Measurements from ENCODE around the gene TOX2.
"Not testable (repeated sequence)": the region's sequence is repeated elsewhere in the genome, so short reads cannot be mapped to it uniquely, and the experiment has no call there.

Gene TOX2

DNA sequence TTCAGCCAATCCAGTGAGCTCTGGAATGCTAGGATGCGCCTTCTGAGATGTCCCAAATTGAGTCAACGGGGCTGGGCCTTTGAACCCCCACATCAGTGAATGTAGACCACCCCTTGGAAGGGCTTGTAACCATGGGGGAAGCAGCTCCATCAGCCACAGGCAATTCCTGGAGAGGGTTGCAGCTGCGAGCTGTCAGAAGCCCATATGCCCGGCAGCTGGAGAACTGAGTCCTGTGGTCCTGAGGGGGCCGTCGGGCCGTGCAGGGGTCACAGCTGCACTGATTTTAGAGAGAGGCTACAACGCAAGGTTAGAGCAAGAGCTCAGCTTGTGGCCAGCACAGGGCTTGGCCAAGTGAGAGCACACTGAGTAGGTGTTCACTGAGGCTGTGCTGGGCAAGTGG lies 121.3 kb downstream of the TOX2 start:
- DNase-seq = no peak

DNA sequence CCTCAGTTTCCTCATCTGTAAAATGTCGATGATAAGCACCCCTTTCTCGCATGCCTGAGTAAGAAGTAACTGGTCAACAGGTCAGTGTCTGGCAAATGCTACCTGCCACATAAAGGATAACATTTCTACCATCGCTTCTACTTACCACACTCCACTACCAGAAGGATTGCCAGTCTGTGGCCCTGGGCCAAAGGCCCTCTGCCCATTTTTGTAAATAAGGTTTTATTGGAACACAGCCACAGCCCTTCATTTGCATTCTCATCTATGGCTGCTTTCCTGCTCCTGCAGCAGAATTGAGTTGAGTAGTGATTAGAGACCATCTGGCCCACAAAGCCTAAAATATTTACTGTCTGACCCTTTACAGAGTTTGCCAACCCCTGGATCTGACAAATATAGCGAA lies 121.8 kb downstream of the TOX2 start:
- no peak for DNase-seq

DNA sequence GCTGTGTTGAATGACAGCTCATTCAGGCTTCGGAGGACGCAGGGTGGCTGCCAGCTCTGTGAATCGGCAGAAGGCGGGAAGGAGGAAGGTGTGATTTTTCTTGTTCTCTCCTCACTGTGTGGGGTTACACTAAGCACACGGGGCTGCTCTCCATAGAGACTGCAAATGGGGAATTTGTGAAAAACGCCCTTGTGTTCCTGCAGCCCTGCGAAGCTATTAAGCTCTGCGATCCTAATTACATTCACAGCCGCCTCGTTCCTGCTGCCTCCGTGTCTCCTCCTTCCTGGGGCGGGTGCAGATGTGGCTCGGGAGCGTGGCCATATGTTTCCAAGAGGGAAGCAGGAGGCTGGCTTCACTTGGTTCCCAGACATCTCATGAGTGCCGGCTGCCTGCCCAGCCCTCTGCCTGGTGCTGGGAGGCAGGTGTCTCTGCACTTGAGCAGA lies 124.0 kb downstream of the TOX2 start:
- no peak for DNase-seq

DNA sequence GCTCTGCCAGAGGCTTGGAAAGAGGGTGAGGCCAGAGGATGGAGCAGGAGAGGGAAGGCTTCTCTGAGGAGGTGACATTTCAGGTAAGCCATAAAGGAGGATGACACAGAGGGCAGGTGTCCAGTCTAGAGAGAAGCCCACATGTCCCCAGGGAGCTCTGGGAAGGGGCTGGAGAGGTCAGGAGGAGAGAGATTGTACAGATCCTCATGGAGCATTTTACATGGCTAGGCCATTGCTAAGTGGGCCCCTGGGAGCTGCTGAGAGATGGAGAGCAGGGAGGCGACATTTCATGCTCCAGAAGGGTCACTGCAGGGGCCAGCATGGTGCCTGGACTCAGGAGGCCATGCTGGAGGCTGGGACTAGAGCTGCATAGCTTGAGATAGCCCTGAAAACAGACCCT lies 124.5 kb downstream of the TOX2 start:
- no peak for DNase-seq

DNA sequence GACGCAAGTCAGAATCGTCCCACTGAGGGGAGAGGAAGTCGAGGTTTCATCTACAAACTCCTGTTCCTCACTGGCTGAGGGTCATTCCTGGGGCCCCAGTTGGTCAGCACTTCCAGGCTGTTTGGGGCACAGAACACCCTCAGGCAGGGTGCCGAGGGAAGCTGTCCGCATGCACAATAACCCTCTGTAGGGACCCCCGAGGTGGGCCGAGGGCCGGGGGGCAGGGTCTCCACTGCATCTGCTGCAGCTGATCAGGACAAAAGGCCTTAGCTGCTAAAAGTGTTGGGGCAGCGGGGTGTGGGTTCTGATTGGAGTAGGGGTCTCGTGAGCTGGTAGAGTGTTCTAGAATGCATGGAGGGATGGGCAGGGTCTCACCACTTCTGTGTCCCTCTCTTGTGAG lies 125.1 kb downstream of the TOX2 start:
- no peak for DNase-seq

DNA sequence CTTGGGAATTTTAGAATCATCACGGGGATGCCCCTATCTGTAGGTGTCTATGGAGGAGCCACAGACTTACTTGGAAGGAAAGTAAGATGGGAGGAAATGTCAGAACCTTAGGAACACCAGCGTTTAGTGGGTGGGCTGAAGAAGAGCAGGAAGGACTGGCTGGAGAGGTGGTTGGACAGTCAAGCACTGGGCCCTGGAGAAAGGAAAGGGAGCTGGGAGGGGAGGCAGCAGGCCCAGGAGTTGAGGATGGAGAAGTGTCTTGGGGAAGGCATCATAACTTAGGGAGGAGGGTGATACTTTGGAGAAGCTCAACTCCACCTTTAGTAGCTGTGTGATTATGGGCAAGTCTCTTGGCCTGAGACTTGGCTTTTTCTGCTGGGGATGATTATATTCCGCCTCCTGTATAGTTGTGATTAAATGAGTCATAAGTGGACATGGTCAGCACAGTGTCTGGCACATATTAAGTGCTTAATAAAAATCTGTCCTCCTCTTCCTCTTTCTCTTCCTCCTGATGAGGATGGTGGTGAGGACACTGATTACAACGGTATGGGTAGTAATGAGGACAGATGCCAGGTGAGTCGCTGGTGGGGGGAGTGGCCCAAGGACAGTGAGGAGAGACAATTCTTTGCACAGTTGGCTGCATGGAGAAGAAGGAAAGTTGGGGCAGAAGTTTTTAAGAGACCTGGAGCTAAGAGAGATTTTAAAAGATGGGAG lies 125.7 kb downstream of the TOX2 start:
- DNase-seq = no peak

DNA sequence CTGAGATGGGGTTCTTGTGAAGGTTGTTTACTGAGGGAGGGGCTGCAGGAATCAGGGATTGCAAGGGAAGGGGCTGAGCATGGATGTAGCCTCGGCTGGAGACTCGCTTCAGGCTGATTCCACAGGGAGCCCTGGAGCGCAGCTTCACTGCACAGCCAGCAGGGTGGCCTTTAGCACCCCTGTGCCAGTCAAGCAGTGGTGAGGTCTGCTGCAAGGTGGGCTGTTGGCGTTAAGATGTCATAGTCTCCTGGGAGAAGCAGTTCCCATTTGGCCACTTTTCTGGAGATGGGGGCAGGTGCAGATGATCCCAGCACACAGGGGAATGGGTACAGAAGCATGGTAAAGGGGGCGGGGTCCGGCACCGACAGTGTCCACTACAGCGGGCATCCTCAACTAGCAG lies 126.3 kb downstream of the TOX2 start:
- no peak for DNase-seq

DNA sequence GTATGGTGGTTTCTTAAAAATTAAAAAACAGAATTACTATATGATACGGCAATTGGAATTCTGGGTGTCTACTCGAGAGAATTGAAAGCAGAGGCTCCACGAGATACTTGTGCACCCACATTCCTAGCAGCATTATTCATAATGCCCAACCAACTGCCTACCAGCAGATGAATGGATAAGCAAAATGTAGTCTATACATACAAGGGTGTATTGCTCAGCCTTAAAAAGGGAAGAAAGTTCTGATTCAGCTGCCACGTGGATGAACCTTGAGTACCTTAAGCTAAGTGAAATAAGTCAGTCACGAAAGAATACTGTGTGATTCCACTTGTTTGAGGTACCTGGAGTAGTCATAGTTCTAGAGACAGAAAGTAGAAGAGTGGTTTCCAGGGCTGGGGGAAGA lies 130.1 kb downstream of the TOX2 start:
- not testable (repeated sequence) for DNase-seq

DNA sequence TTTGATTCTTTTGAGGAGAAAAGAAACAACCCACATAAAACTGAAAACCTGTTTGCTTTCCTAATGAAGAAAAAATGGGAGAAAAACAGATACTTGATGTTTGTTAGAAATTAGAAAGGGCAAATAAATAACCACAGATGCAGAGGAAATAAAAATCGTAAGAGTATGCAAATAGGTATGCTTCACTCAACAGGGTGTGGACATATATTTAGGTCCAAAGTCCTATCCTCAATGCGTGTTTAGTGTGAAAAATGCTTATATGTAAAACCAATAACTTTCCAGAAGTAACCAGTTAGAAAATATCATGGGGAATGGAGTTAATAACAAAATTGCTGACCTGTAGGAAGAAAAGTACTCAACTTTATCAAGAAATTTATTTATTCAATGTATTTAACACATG lies 135.7 kb downstream of the TOX2 start:
- DNase-seq = no peak

DNA sequence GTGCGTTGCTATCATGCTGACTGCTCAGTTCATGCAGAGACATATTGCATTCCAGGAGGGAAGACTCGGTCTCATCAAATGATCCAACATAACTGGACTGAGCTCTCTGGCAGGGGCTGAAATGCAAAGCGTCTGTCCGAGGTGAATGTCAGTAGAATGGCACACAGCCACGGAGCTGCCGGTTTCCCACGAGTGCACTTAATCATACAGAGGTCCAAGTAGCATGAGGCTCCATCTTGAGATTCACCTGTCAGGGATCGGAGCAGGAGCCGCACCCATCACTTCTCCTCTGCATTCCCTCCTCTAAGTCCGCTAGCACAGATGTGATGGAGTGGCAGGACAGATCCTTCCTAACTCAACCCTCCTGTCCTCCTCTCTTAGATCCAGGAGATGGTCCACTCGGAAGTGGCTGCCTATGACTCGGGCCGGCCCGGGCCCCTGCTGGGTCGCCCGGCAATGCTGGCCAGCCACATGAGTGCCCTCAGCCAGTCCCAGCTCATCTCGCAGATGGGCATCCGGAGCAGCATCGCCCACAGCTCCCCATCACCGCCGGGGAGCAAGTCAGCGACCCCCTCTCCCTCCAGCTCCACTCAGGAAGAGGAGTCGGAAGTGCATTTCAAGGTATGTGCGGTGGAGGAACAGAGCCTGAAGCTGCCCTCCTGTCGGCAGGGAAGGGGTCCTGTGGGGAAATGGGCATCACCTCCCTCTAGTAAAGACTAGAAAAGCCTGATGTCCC lies 136.4 kb downstream of the TOX2 start:
- DNase-seq = no peak

DNA sequence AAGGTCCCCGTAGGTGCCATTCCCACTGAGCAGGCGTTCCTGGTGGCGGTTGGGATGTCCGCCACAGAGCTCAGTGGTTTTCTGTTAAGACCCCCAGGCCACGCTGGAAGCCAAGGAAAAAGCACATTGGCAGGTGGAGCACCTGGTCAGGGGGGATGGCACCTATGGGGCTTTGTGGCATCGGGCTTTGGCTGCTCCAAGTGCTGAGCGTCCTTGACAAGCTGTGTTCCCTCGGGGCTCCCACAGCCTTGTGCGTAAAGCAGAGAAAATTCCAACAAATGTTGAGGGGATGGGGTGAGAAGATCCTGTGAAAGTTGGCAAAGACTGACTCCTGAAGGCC lies 137.0 kb downstream of the TOX2 start:
- DNase-seq = no peak

DNA sequence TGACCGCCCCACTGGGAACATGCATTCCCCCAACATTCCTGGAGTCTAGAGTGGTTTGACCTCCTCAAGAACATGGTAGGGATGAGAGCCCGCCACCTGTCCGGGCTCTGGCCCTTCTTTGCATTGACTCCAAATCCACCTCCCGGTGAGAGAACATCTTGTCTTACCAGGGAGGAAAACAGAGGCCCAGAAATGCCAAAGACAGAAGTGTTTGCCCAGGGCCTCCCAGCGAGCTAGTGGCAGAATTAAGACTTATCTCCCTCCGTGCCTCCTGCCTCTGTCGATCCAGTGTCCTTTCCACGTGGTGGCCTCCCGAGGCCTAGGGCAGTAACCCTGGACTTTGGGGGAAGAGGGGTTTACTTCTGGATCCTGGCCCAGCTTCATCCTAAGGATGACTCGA lies 137.5 kb downstream of the TOX2 start:
- no peak for DNase-seq

DNA sequence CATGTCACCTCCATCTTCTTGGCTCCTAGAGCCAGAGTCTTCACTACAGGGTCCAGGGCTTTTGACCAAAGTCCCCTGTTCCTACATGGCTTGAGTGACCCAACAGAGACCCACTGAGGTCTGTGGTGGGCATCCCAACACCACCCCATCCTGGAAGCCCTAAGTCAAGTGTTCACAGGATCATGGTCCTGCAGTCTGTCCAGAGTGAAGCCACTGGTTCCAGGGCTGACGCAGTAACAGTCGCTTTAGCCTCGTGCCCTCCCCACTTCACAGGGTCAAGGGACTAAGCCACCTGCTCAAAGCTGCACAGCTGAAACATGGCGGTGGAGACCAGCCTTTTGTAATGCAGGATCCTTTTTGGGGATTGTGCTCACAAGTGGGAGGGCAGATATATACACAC lies 138.4 kb downstream of the TOX2 start:
- no peak for DNase-seq

DNA sequence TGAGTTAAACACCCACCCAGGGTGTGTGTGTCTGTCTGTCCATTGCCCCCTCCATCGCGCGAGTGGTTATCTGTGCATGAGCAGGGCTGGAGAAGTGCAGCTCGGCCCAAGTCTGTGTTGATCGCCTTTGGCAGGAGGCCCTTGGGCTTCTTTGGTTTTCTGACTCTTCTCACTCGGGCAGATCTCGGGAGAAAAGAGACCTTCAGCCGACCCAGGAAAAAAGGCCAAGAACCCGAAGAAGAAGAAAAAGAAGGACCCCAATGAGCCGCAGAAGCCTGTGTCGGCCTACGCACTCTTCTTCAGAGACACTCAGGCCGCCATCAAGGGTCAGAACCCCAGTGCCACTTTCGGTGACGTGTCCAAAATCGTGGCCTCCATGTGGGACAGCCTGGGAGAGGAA lies 139.5 kb downstream of the TOX2 start:
- no peak for DNase-seq

DNA sequence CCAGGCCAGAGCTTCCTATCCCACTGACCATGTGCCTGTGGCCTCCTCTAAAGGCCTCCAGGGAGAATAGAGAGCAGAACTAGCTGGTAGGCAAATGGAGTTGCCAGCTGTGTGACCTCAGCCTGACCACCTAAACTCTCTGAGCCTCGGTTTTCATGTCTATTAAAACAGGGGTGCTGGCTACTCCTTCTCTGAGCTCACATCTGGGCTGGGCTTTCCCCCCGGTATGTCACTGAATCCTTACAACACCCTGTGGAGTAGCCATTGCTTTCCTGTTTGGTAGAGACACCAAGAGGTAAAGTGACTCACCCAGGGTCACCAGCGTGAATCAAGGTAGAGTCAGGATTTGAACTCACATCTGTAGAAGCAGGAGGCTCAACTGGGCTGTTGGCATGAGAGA lies 140.2 kb downstream of the TOX2 start:
- no peak for DNase-seq

DNA sequence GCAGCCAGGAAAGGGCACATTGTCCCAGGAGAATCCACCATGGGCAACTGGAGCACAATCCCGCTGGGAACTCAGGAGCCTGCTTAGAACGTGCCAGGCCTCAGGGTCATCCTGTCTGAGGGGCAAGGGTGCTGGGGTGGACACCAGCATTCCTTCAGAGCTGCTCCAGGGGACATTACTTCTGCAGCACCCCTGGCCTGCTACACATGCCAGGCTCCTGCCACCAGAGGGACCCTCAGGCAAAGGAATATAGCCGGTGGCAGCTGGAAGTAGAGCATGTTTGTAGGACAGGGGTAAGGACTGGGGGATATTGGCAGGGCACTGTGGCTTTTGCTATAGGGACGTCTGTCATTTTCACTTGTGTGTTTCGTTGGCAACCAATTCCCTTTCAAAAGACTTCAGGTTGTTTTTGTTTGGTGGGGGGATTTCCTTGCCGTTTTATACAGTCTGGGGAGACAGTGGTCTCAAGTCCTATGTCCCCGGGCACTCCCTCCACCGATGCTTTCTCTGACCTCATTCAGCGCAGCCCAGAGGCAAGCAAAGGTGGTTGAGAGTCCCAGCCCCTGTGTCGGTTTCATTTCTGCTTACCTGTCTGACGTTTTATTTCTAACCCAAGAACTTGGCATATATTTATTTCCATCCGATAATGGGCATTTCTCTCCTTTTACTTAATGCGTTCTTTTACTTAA lies 141.5 kb downstream of the TOX2 start:
- no peak for DNase-seq

DNA sequence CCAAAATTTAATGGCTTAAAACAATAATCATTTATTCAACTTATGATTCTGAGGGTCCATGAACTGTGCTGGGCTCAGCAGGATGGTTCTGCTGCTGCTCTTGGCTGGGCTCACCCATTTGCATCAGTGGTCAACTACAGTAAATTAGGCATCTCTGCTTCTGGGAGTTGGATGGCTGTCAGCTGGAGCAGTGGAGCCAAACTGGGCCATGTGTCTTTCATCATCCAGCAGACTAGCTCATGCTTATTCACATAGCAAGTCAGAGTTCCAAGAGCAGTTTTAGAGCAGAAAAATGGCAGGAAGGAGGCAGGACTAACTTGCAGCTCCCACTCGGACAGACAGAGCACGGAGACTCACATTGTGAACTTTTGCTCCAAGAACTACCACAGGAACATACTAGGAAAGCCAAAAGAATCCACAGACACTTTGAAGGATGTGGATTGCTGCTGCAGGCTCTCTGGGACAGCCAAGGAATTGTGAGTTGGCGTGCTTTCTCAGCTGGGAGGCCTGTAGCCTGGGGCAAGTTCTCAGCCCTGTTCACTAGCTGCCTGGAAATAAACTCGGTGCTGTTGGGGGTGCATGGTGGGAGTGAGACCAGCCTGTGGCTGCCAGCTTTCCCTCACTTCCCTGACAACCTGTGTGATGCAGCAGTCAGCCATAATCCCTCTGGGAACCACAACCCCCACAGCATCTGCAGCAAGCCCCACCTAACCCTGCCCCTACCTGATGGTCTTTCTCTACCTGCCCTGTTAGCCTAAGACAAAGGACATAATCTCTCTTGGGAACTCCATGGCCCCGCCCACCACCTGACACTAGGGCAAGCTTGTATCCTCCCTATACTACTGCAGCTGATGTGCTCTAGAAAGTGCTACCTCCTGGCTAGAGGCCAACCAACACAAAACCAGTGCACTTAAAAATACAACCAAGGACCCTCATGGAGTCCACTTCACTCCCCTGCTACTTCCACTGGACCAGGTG lies 143.3 kb downstream of the TOX2 start:
- no peak for DNase-seq

DNA sequence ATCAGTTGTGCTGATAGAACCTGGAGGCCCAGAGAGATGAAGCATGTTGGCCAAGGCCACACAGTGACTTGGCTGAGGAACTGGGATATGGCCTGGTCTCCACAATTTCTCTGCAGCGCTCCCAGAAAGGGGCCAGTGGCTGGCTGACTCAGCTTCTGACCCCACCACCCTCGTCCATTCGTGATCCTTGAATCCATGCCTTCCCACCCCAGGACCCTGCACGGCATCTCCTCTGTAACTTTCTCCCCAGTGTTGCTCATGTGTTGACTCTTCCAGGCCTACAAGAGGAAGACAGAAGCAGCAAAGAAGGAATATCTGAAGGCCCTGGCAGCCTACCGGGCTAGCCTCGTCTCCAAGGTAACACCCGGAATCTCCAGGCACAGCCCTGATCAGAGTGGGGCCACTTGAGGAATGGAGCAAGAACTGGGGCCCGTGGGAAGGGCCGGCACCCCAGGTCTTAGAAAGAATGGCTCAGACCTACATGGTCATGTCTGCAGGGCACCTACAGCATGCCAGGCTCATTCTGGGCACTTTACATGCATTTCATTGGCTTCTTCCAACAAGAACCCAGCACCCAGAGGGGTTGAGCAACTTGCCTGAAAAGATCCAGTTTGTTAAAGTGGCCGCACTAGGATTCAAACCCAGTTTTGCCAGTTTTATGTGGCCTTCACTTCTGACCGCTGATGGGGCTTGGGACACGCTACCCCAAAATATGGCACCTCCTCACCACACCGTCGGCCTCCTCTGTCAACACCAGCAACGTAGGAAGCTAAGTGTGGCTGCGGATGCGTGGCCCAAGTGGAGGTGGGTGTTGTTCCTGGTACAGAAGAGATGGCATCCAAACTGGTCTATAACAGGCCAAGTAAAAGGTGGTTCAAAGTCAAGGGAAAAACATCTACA lies 150.1 kb downstream of the TOX2 start:
- DNase-seq = no peak

DNA sequence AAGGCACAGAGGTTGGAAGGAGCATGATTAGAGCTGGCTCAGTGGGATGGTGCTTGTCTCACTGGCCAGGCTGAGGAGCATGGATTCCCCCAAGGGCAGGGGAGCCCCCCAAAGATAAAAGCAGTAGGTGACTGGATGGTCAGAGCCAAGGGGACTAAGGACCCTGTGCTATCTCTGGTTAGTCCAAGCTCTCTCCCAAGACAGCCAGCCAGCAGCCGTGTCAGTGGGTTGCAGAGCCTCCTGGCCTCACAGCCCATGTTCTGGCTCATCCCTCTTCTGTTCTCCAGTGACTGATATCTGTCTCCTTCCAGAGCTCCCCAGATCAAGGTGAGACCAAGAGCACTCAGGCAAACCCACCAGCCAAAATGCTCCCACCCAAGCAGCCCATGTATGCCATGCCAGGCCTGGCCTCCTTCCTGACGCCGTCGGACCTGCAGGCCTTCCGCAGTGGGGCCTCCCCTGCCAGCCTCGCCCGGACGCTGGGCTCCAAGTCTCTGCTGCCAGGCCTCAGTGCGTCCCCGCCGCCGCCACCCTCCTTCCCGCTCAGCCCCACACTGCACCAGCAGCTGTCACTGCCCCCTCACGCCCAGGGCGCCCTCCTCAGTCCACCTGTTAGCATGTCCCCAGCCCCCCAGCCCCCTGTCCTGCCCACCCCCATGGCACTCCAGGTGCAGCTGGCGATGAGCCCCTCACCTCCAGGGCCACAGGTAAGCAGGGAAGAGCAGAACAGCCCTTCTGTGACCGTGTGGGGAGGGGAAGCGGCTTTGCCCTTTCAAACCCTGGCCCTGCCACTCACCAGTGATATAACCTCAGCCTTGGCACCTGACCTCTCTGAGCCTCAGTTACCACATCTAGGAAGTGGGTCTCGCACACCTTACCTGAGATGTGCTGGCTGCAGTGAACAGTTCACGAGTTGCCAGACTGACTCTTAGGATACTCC lies 151.0 kb downstream of the TOX2 start:
- DNase-seq = no peak
